ENCODE results near the gene PIK3R1. TPM values are rescaled to one million over a fixed set of nuclear protein-coding genes. Genes with fewer than 3 reads are reported as not detected.

The PIK3R1 gene
- total RNA-seq, 1 donor from 2014 or later = 110 TPM

- DNase-seq (ENCODE audit: extremely low spot score, unreplicated experiment) = no peak
- H3K27ac Mint-ChIP-seq = peak overlapping the region; percentile 67
- H3K27me3 Mint-ChIP-seq = peaks cover 7% of the 10 kb centered on the region
Observed at GRCh38 chr5:68285075-68285840, 69.7 kb downstream of the PIK3R1 start.

GRCh38 chr5:68285851-68286611, 70.5 kb downstream of the PIK3R1 start:
- no peak for DNase-seq (ENCODE audit: extremely low spot score, unreplicated experiment)

More at GRCh38 chr5:68285075-68285840, 69.7 kb downstream of the PIK3R1 start:
- H3K36me3 Mint-ChIP-seq = peaks cover 24% of the 10 kb centered on the region
- no peak for TF ChIP-seq CTCF (conservative IDR thresholded peaks at IDR 0.05)
- H3K9me3 Mint-ChIP-seq = no peaks in the 10 kb centered on the region
- H3K4me1 Mint-ChIP-seq (ENCODE audit: unreplicated experiment) = peaks cover 53% of the 10 kb centered on the region
- H3K4me3 Mint-ChIP-seq = peak overlapping the region; percentile 49

GRCh38 chr5:68286612-68286912, 71.0 kb downstream of the PIK3R1 start:
- Mint-ChIP-seq H3K27ac (peak overlapping the region; percentile 46), H3K4me3 (peak overlapping the region; percentile 15), H3K4me1 (ENCODE audit: unreplicated experiment) (peaks cover 60% of the 10 kb centered on the region), H3K9me3 (no peaks in the 10 kb centered on the region), H3K36me3 (peaks cover 13% of the 10 kb centered on the region), H3K27me3 (peaks cover 7% of the 10 kb centered on the region)
- TF ChIP-seq CTCF (conservative IDR thresholded peaks at IDR 0.05) = peak; percentile 9
- no peak for DNase-seq (ENCODE audit: extremely low spot score, unreplicated experiment)

More at GRCh38 chr5:68285851-68286611, 70.5 kb downstream of the PIK3R1 start:
- peak overlapping the region; percentile 67 for H3K27ac Mint-ChIP-seq
- H3K4me1 Mint-ChIP-seq (ENCODE audit: unreplicated experiment) = peaks cover 59% of the 10 kb centered on the region
- TF ChIP-seq CTCF (conservative IDR thresholded peaks at IDR 0.05) = peak; percentile 92
- H3K9me3 Mint-ChIP-seq = no peaks in the 10 kb centered on the region
- peak overlapping the region; percentile 15 for H3K4me3 Mint-ChIP-seq
- peaks cover 7% of the 10 kb centered on the region for H3K27me3 Mint-ChIP-seq
- H3K36me3 Mint-ChIP-seq = peaks cover 16% of the 10 kb centered on the region

- no peak for DNase-seq (ENCODE audit: extremely low spot score, unreplicated experiment)
- Mint-ChIP-seq H3K4me3 (peak overlapping the region; percentile 97), H3K4me1 (ENCODE audit: unreplicated experiment) (peaks cover 63% of the 10 kb centered on the region), H3K27me3 (peaks cover 3% of the 10 kb centered on the region), H3K27ac (peak overlapping the region; percentile 94), H3K36me3 (peaks cover 9% of the 10 kb centered on the region), H3K9me3 (no peaks in the 10 kb centered on the region)
- TF ChIP-seq CTCF (conservative IDR thresholded peaks at IDR 0.05) = no peak
Observed at GRCh38 chr5:68287631-68287975, 72.0 kb downstream of the PIK3R1 start.

- Mint-ChIP-seq H3K4me1 (ENCODE audit: unreplicated experiment) (peaks cover 64% of the 10 kb centered on the region), H3K9me3 (no peaks in the 10 kb centered on the region), H3K36me3 (peaks cover 10% of the 10 kb centered on the region), H3K27ac (peak overlapping the region; percentile 94), H3K4me3 (peak overlapping the region; percentile 97), H3K27me3 (peaks cover 3% of the 10 kb centered on the region)
- peak; percentile 84 for DNase-seq (ENCODE audit: extremely low spot score, unreplicated experiment)
- no peak for TF ChIP-seq CTCF (conservative IDR thresholded peaks at IDR 0.05)
Observed at GRCh38 chr5:68287976-68288706, 72.6 kb downstream of the PIK3R1 start.
